Peyer's patch (tissue), 4 donors: ENCODE data around the gene MYO1D. TPM values are rescaled to one million over a fixed set of nuclear protein-coding genes. Genes with fewer than 3 reads are reported as not detected.
"Not testable (repeated sequence)": the region's sequence is repeated elsewhere in the genome, so short reads cannot be mapped to it uniquely, and the experiment has no call there.

Source experiments
- DNase-seq, 3 donors: peaks; one replicate each; pipeline ENCODE4 v3.0.0-alpha.2; 2017 to 2019
- H3K27ac ChIP-seq, 4 donors: fragments of 200-600 bp; sonication (generic); one replicate each; pipeline ENCODE4 v1.5.1; 2016 to 2019
- H3K27me3 ChIP-seq, 2 donors: fragments of 200-600 bp; sonication (generic); one replicate each; pipeline ENCODE4 v1.5.1; 2019
- H3K36me3 ChIP-seq, 3 donors: fragments of 200-600 bp; sonication (generic); one replicate each; pipeline ENCODE4 v1.5.1; 2016 to 2019
- H3K4me1 ChIP-seq, 4 donors: fragments of 200-600 bp; sonication (generic); one replicate each; pipeline ENCODE4 v1.5.1; 2016 to 2019
- H3K4me3 ChIP-seq, 4 donors: fragments of 200-600 bp; sonication (generic); 1 replicate in 3 of 4; 2 replicates in 1 of 4; pipeline ENCODE4 v1.5.1; 2016 to 2019; ENCODE audit warnings: mild to moderate bottlenecking in 1 of 4
- H3K9me3 ChIP-seq, 4 donors: fragments of 200-600 bp; sonication (generic); one replicate each; pipeline ENCODE4 v1.5.1; 2016 to 2019; ENCODE audit warnings: mild to moderate bottlenecking in 1 of 4
- POLR2A ChIP-seq, 2 donors: fragments of 450-650 bp; IDR thresholded peaks; one replicate each; pipeline ENCODE4 v1.5.1; 2017; ENCODE audit warnings: antibody characterized with exemption in 2 of 2, mild to moderate bottlenecking in 2 of 2, moderate library complexity in 2 of 2
- total RNA-seq, 4 donors: library from RNA; depleted of rRNA; stranded (reverse); fragments of >200 nt; gene quantifications; one replicate each; pipeline ENCODE4 v1.1.0, GENCODE V29; 2016
- TF ChIP-seq, protein P1 (sequence below), 6 experiments: fragments of 450-650 bp in 4 of 6; fragments of 200-600 bp in 2 of 6; sonication (generic) in 1 of 6; IDR thresholded peaks; one replicate each; pipeline ENCODE4 v1.5.1; 2017 to 2019; ENCODE audit warnings: antibody characterized with exemption in 6 of 6, mild to moderate bottlenecking in 3 of 6, moderate library complexity in 1 of 6

MYO1D gene
- total RNA-seq, 4 donors from 2014 or later: 148 to 340 (median 328) TPM

DNA sequence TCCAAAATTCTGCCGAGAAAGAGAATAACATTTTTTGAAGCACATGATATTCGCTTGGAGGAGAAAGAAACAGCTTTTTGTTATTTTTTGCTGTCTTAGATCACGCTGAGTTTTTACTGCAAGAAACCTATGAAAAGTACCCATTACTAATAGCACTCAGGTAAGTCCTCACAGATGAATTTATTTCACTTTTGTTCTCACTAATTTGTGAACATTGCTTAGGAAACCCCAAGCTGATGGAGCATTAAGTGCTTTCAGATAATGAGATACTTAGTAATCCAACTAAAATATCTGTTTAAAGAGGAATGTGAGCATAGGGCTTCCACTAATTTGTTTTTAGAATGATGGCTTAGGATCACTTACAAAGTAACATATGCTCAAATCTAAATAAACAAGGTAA, 45.7 kb downstream of the MYO1D start:
- TF ChIP-seq POLR2A (IDR thresholded peaks at IDR 0.05): no peak
- TF ChIP-seq, protein P1, sequence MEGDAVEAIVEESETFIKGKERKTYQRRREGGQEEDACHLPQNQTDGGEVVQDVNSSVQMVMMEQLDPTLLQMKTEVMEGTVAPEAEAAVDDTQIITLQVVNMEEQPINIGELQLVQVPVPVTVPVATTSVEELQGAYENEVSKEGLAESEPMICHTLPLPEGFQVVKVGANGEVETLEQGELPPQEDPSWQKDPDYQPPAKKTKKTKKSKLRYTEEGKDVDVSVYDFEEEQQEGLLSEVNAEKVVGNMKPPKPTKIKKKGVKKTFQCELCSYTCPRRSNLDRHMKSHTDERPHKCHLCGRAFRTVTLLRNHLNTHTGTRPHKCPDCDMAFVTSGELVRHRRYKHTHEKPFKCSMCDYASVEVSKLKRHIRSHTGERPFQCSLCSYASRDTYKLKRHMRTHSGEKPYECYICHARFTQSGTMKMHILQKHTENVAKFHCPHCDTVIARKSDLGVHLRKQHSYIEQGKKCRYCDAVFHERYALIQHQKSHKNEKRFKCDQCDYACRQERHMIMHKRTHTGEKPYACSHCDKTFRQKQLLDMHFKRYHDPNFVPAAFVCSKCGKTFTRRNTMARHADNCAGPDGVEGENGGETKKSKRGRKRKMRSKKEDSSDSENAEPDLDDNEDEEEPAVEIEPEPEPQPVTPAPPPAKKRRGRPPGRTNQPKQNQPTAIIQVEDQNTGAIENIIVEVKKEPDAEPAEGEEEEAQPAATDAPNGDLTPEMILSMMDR (IDR thresholded peaks at IDR 0.05): no peak
- H3K27ac ChIP-seq: no peak overlapping the region
- no peak for DNase-seq
- no peaks in the 10 kb centered on the region for H3K27me3 ChIP-seq
- peaks cover 0 to 14% (median 5%) of the 10 kb centered on the region in 4 donors for H3K4me1 ChIP-seq
- no peaks in the 10 kb centered on the region for H3K36me3 ChIP-seq
- no peaks in the 10 kb centered on the region for H3K9me3 ChIP-seq
- no peak overlapping the region for H3K4me3 ChIP-seq

- no peak for DNase-seq
- no peaks in the 10 kb centered on the region for H3K27me3 ChIP-seq
- no peaks in the 10 kb centered on the region for H3K36me3 ChIP-seq
- H3K27ac ChIP-seq: peak overlapping the region; percentile 48 to 66 (median 59)
- peaks cover 0 to 14% (median 5%) of the 10 kb centered on the region in 4 donors for H3K4me1 ChIP-seq
- TF ChIP-seq, protein P1 (IDR thresholded peaks at IDR 0.05): no peak
- TF ChIP-seq POLR2A (IDR thresholded peaks at IDR 0.05): no peak
- H3K4me3 ChIP-seq: peak overlapping the region in 2 of 4 donors; percentile 1 to 15
- H3K9me3 ChIP-seq: no peaks in the 10 kb centered on the region
Measured at GRCh38 chr17:32828822-32829221, 48.1 kb downstream of the MYO1D start.

DNA sequence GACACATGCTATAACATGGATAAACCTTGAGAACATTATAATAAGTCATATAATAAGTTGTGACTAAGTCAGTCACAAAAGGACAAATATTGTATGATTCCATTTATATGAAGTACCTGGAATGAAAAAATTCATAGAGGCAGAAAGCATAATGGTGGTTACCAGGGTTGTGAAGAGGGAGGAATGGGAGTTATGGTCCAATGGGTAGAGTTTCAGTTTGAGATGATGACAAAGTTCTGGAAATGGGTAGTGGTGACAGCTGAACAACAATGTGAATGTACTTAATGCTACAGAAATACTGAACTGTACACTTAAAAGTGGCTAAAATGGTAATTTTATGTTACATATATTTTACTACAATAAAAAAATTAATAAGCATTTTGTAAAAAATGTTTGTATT, 49.7 kb downstream of the MYO1D start:
- no peaks in the 10 kb centered on the region for H3K9me3 ChIP-seq
- H3K27me3 ChIP-seq: no peaks in the 10 kb centered on the region
- H3K27ac ChIP-seq: peak overlapping the region in 1 of 4 donors; percentile 55
- peaks cover 0 to 14% (median 5%) of the 10 kb centered on the region in 4 donors for H3K4me1 ChIP-seq
- DNase-seq: no peak
- TF ChIP-seq, protein P1 (IDR thresholded peaks at IDR 0.05): no peak
- no peak for TF ChIP-seq POLR2A (IDR thresholded peaks at IDR 0.05)
- no peaks in the 10 kb centered on the region for H3K36me3 ChIP-seq
- H3K4me3 ChIP-seq: no peak overlapping the region

DNA sequence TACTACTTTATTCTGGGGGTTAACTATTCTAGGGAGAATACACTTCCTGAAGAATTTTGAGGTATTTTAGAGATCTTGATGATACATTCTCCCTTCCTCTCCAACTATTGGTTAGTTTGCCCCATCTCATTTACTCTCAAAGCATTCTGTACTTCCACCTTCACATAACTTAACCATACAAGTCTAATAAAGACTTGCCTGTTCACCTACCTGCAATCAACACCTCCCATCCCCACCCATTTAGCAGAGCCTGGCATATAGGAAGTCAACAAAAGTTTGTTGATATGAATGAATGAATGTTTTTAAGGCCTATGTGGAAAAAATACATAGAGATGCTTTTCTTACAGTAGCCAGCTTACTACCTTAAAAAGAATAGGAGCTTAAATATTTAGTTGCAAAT, 50.8 kb downstream of the MYO1D start:
- DNase-seq: no peak
- no peak overlapping the region for H3K4me3 ChIP-seq
- H3K9me3 ChIP-seq: no peaks in the 10 kb centered on the region
- no peaks in the 10 kb centered on the region for H3K27me3 ChIP-seq
- H3K4me1 ChIP-seq: peaks cover 0 to 11% (median 5%) of the 10 kb centered on the region in 4 donors
- no peak overlapping the region for H3K27ac ChIP-seq
- H3K36me3 ChIP-seq: no peaks in the 10 kb centered on the region
- TF ChIP-seq, protein P1 (IDR thresholded peaks at IDR 0.05): no peak
- no peak for TF ChIP-seq POLR2A (IDR thresholded peaks at IDR 0.05)

DNA sequence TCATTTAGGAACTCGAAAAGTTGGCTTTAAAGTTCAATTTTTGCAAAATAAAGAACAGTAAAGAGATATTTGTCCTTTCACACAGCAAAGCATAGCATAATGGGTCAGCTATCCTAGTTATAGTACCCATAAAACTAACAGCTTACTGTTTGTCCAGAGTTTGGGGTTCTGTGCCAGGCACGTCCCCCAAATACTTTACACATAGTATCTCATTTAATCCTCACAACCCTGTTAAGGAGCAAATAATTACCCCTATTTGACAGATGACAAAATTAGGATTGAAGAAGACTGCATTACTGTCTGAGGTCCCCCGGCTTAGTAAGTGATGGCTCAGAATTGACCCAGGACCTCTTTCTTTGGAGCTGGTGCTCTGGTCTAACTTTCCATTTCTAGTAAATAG, 52.6 kb downstream of the MYO1D start:
- H3K27ac ChIP-seq: no peak overlapping the region
- DNase-seq: no peak
- peaks cover 0 to 9% (median 3%) of the 10 kb centered on the region in 4 donors for H3K4me1 ChIP-seq
- no peaks in the 10 kb centered on the region for H3K9me3 ChIP-seq
- H3K27me3 ChIP-seq: no peaks in the 10 kb centered on the region
- H3K36me3 ChIP-seq: no peaks in the 10 kb centered on the region
- TF ChIP-seq POLR2A (IDR thresholded peaks at IDR 0.05): no peak
- TF ChIP-seq, protein P1 (IDR thresholded peaks at IDR 0.05): no peak
- H3K4me3 ChIP-seq: no peak overlapping the region

DNA sequence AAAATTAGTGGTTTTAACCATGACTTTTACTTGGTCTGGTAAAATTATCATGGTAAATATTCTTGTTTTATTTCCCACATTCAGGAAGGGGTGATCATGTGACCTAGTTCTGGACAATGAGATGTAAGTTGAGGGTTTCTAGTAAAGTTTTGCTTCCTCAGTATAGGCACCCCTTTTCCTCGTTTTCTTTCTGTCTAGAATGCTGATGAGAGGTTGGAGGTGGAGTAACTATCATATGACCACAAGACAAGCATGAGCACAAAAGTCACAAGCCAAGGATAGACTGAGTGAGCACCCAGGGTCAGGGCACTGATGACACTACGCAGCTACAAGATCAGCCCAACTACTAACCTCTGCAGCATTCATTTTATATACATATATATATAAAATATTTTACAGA, 53.9 kb downstream of the MYO1D start:
- no peak for DNase-seq
- Histone ChIP-seq H3K4me3 (peak overlapping the region; percentile 37 to 60 (median 38)), H3K36me3 (no peaks in the 10 kb centered on the region), H3K27ac (peak overlapping the region in 1 of 4 donors; percentile 43), H3K9me3 (no peaks in the 10 kb centered on the region), H3K27me3 (no peaks in the 10 kb centered on the region), H3K4me1 (no peaks in the 10 kb centered on the region)
- TF ChIP-seq POLR2A (IDR thresholded peaks at IDR 0.05): no peak
- TF ChIP-seq, protein P1 (IDR thresholded peaks at IDR 0.05): no peak

DNA sequence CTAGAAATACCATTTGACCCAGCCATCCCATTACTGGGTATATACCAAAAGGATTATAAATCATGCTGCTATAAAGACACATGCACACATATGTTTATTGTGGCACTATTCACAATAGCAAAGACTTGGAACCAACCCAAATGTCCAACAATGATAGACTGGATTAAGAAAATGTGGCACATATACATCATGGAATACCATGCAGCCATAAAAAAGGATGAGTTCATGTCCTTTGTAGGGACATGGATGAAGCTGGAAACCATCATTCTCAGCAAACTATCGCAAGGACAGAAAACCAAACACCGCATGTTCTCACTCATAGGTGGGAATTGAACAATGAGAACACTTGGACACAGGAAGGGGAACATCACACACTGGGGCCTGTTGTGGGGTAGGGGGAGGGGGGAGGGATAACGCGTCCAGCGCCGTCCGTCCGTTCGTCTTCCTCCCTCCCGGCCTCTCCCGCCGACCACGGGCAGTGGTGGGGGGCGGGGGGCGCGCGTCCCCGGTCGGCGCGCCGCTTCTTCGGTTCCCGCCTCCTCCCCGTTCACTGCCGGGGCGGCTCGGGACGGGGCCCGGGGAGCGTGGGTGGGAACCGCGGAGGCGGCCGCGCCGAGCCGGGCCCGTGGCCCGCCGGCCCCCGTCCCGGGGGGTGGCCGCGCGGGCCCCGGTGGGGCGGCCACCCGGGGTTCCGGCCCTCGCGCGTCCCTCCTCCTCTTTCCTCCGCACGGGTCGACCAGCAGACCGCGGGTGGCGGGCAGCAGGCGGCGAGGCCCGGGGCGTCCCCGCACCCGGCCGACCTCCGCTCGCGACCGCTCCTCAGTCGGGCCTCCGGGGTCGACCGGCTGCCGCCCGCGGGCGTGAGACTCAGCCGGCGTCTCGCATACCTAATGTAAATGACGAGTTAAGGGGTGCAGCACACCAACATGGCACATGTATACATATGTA, 54.7 kb downstream of the MYO1D start:
- H3K27ac ChIP-seq: peak overlapping the region in 1 of 4 donors; percentile 43
- not testable (repeated sequence) for H3K9me3 ChIP-seq, H3K27me3 ChIP-seq, H3K36me3 ChIP-seq, H3K4me1 ChIP-seq
- peak in 2 of 3 donors; percentile 27 to 54 for DNase-seq
- peak overlapping the region; percentile 37 to 60 (median 38) for H3K4me3 ChIP-seq
